HepG2 (cell line): Measurements from ENCODE around the gene AHCY. TPM values are rescaled to one million over a fixed set of nuclear protein-coding genes. Genes with fewer than 3 reads are reported as not detected.

Experiments used
- CHD2 ChIP-seq: IDR thresholded peaks from 2 replicates; pipeline ENCODE4 v1.6.1; 2011; ENCODE audit warnings: low read depth, low read length, improper control_type of control experiment
- FLYWCH1 ChIP-seq: sonication (generic); formaldehyde crosslinking; IDR thresholded peaks from 2 replicates; pipeline ENCODE4 v1.8.1; 2023; ENCODE audit warnings: mild to moderate bottlenecking, missing genetic modification reagents
- FOXA1 ChIP-seq, 2 experiments: fragments of 450-650 bp in 1 of 2; sonication (generic) in 1 of 2; formaldehyde crosslinking in 1 of 2; IDR thresholded peaks; 2 replicates each; pipeline versions ENCODE4 v1.4.0 to v1.6.1; 2016 to 2020; ENCODE audit warnings: missing genetic modification reagents in 1 of 2
- KDM6A ChIP-seq: IDR thresholded peaks from 2 replicates; pipeline ENCODE4 v1.6.1; 2016; ENCODE audit warnings: low read depth
- MTA3 ChIP-seq: sonication (generic); formaldehyde crosslinking; IDR thresholded peaks from 2 replicates; pipeline ENCODE4 v1.4.0; 2020; ENCODE audit warnings: missing genetic modification reagents
- SOX6 ChIP-seq, 2 experiments: fragments of 450-650 bp in 1 of 2; sonication (generic) in 1 of 2; formaldehyde crosslinking in 1 of 2; IDR thresholded peaks; 2 replicates each; pipeline versions ENCODE4 v1.4.0 to v1.6.1; 2017 to 2020; ENCODE audit warnings: antibody characterized with exemption in 1 of 2, mild to moderate bottlenecking in 1 of 2, missing genetic modification reagents in 1 of 2
- ZBTB3 ChIP-seq: sonication (generic); formaldehyde crosslinking; IDR thresholded peaks from 2 replicates; pipeline ENCODE4 v1.4.0; 2020; ENCODE audit warnings: low read depth, mild to moderate bottlenecking, moderate library complexity, missing genetic modification reagents, borderline replicate concordance
- ZNF326 ChIP-seq: sonication (generic); formaldehyde crosslinking; IDR thresholded peaks from 2 replicates; pipeline ENCODE4 v1.4.0; 2020; ENCODE audit warnings: missing genetic modification reagents, borderline replicate concordance
- ZNF660 ChIP-seq: sonication (generic); formaldehyde crosslinking; IDR thresholded peaks from 2 replicates; pipeline ENCODE4 v1.5.1; 2020; ENCODE audit warnings: mild to moderate bottlenecking, low read depth, missing genetic modification reagents, borderline replicate concordance
- ZNF678 ChIP-seq: sonication (generic); formaldehyde crosslinking; IDR thresholded peaks from 2 replicates; pipeline ENCODE4 v1.4.0; 2020; ENCODE audit warnings: mild to moderate bottlenecking, missing genetic modification reagents
- polyA plus RNA-seq, 8 experiments: library from polyadenylated mRNA; depleted of rRNA in 3 of 8; stranded (reverse) in 7 of 8; unstranded in 1 of 8; fragments of >200 nt; fragmentation: Illumina TruSeq in 4 of 8; extraction: Trizol in 4 of 8; gene quantifications; 2 replicates each; pipeline versions ENCODE4 v1.2.1 to v1.2.3, GENCODE V29; 2011 to 2016; ENCODE audit warnings: low read depth in 4 of 8, missing spikeins in 1 of 8, mixed read lengths in 1 of 8; ENCODE audit not compliant: insufficient read depth in 1 of 8
- total RNA-seq, 5 experiments: library from RNA; depleted of rRNA; stranded (reverse); fragments of >200 nt; fragmentation: Illumina TruSeq; extraction: Trizol; gene quantifications; 2 replicates each; pipeline ENCODE4 v1.2.3, GENCODE V29; 2016; ENCODE audit warnings: low read depth in 1 of 5
- TF ChIP-seq, protein P1 (sequence below): sonication (generic); formaldehyde crosslinking; IDR thresholded peaks from 2 replicates; pipeline ENCODE4 v1.4.0; 2020; ENCODE audit warnings: mild to moderate bottlenecking, missing genetic modification reagents
- TF ChIP-seq, protein P2 (sequence below): sonication (generic); formaldehyde crosslinking; IDR thresholded peaks from 2 replicates; pipeline ENCODE4 v1.5.0; 2020; ENCODE audit warnings: missing genetic modification reagents
- TF ChIP-seq, protein P3 (sequence below): sonication (generic); formaldehyde crosslinking; IDR thresholded peaks from 2 replicates; pipeline ENCODE4 v1.4.0; 2020; ENCODE audit warnings: missing genetic modification reagents, borderline replicate concordance
- TF ChIP-seq, protein P4 (sequence below): sonication (generic); formaldehyde crosslinking; conservative IDR thresholded peaks from 2 replicates; pipeline ENCODE4 v1.4.0; 2020; ENCODE audit warnings: missing genetic modification reagents

Gene AHCY
- total and polyA plus RNA-seq, 2 of the 13 experiments (the other 11 are each of a cell fraction or from before 2014, with no cell fraction given), result 407 to 419 TPM

DNA sequence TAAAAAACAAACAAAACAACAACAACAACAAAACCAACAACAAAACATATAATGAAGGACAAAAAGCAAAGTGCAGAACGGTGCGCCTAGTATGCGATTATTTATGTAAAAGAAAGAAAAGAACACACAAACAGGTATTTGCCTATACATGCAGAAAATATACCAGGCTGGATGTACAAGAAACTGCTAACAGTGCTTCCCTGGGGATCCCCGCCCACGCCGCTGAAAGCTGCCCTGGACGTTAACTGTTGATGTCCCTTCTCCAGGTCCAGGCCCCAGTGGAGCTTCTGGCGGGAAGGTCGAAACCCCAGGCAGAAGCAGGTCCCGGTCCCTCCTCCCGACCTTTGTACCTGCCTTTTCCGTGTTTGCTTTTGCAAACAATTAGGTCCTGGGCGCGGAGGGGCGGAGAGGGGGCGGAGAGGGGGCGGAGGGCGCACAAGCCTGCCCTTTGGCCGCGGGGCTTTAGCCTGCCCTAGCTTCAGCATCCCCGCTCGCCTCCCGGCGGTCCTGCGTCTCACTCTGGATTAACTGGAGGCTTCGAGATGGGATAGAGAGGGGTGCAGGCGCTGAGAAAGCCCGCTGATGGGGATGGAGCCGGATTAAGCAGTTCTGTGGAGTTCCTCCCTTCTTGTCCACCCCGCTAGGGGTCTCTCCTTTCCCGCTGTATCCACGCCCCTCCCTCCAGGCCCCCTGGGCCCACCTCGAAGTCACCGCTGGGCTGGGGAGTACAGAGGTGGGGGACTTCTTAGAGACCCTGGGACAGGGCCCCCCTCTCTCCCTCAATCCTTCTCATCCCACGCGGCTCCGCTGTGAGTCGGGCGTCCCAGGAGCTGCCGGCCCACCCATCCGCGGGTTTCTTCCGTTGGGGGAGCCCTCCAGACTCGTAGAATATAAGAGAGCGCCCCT lies 8.2 kb upstream of the AHCY start (continued):
- TF ChIP-seq, protein P1, sequence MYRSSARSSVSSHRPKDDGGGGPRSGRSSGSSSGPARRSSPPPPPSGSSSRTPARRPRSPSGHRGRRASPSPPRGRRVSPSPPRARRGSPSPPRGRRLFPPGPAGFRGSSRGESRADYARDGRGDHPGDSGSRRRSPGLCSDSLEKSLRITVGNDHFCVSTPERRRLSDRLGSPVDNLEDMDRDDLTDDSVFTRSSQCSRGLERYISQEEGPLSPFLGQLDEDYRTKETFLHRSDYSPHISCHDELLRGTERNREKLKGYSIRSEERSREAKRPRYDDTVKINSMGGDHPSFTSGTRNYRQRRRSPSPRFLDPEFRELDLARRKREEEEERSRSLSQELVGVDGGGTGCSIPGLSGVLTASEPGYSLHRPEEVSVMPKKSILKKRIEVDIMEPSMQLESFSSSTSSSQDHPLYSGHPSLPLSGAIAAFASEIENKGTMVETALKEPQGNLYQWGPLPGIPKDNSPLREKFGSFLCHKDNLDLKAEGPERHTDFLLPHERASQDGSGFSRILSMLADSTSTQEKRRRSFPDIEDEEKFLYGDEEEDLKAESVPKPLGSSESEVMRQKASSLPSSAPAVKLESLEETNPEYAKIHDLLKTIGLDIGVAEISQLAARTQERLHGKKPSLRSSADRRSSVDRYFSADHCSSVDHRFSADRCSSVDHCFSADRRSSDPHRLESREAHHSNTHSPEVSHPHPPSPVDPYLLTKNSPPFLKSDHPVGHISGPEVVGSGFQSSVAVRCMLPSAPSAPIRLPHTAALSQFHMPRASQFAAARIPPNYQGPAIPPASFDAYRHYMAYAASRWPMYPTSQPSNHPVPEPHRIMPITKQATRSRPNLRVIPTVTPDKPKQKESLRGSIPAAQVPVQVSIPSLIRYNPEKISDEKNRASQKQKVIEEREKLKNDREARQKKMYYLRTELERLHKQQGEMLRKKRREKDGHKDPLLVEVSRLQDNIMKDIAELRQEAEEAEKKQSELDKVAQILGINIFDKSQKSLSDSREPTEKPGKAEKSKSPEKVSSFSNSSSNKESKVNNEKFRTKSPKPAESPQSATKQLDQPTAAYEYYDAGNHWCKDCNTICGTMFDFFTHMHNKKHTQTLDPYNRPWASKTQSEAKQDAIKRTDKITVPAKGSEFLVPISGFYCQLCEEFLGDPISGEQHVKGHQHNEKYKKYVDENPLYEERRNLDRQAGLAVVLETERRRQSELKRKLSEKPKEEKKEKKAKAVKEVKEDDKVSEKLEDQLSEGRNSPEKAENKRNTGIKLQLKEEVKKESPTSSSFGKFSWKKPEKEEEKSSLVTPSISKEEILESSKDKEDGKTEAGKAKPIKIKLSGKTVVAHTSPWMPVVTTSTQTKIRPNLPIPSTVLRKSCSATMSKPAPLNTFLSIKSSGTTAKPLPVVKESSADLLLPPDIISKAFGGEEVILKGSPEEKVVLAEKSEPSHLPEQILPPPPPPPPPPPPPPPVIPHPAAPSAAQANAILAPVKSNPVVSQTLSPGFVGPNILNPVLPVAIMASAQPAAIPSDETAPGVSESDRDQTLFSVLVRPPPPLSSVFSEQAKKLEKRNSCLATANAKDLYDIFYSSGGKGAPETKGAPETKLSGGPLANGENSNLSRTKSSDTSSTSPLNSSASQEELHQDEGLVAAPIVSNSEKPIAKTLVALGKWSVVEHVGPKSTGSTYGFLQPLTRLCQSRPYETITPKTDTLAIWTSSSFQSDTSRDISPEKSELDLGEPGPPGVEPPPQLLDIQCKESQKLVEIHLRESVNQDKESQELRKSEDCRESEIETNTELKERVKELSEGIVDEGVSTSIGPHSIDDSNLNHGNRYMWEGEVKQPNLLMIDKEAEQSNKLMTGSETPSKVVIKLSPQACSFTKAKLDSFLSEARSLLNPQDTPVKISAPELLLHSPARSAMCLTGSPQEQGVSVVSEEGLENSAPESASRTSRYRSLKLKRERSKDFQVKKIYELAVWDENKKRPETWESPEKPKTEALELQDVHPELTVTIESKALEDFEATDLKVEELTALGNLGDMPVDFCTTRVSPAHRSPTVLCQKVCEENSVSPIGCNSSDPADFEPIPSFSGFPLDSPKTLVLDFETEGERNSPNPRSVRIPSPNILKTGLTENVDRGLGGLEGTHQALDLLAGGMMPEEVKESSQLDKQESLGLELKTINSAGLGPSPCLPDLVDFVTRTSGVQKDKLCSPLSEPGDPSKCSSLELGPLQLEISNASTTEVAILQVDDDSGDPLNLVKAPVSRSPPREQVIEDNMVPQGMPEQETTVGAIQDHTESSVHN, result peak; percentile 73; the same call in 1 of the 2 replicates
- TF ChIP-seq, protein P2, sequence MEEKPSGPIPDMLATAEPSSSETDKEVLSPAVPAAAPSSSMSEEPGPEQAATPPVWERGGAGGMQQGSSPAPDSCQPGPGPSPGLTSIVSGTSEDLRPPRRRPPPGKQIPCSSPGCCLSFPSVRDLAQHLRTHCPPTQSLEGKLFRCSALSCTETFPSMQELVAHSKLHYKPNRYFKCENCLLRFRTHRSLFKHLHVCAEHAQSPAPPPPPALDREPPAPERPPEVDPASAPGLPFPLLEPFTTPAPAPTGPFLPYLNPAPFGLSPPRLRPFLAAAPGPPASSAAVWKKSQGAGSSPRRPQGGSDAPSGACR (CRISPR knock-in tag), result peak; percentile 67; the same call in 1 of the 2 replicates
- TF ChIP-seq, protein P3, sequence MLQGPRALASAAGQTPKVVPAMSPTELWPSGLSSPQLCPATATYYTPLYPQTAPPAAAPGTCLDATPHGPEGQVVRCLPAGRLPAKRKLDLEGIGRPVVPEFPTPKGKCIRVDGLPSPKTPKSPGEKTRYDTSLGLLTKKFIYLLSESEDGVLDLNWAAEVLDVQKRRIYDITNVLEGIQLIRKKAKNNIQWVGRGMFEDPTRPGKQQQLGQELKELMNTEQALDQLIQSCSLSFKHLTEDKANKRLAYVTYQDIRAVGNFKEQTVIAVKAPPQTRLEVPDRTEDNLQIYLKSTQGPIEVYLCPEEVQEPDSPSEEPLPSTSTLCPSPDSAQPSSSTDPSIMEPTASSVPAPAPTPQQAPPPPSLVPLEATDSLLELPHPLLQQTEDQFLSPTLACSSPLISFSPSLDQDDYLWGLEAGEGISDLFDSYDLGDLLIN, result peak; percentile 52; the same call in 1 of the 2 replicates
- TF ChIP-seq SOX6 (IDR thresholded peaks at IDR 0.05) (no peak), SOX6 (CRISPR knock-in tag; IDR thresholded peaks at IDR 0.05) (peak; percentile 97), FLYWCH1 (CRISPR knock-in tag) (peak; percentile 70; the same call in 1 of the 2 replicates), ZNF660 (CRISPR knock-in tag) (no peak), ZNF326 (no peak), KDM6A (CRISPR knock-in tag) (peak; percentile 99), ZNF678 (CRISPR knock-in tag) (0 out of 2 replicates have a peak, but pooled peaks have one; percentile 23), MTA3 (CRISPR knock-in tag) (no peak), CHD2 (0 out of 2 replicates have a peak, but pooled peaks have one; percentile 48), ZBTB3 (no peak; the same call in 1 of the 2 replicates), FOXA1 (IDR thresholded peaks at IDR 0.05) (peak; percentile 75; the same call in 1 of the 2 replicates), FOXA1 (CRISPR knock-in tag; IDR thresholded peaks at IDR 0.05) (peak; percentile 98)
- TF ChIP-seq, protein P4, sequence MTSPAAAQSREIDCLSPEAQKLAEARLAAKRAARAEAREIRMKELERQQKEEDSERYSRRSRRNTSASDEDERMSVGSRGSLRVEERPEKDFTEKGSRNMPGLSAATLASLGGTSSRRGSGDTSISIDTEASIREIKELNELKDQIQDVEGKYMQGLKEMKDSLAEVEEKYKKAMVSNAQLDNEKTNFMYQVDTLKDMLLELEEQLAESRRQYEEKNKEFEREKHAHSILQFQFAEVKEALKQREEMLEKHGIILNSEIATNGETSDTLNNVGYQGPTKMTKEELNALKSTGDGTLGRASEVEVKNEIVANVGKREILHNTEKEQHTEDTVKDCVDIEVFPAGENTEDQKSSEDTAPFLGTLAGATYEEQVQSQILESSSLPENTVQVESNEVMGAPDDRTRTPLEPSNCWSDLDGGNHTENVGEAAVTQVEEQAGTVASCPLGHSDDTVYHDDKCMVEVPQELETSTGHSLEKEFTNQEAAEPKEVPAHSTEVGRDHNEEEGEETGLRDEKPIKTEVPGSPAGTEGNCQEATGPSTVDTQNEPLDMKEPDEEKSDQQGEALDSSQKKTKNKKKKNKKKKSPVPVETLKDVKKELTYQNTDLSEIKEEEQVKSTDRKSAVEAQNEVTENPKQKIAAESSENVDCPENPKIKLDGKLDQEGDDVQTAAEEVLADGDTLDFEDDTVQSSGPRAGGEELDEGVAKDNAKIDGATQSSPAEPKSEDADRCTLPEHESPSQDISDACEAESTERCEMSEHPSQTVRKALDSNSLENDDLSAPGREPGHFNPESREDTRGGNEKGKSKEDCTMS (CRISPR knock-in tag), result no peak
